SK-N-SH (cell line): ENCODE data around the gene RASSF4. TPM values are rescaled to one million over a fixed set of nuclear protein-coding genes. Genes with fewer than 3 reads are reported as not detected.

Experiments
- CTCF ChIA-PET: fragments of 300-600, 350-600 bp; formaldehyde crosslinking; extraction: SDS; loops from one replicate; lab custom pipeline; 2021; lab: Yijun Ruan, JAX
- POLR2A ChIA-PET: fragments of 350-600 bp; sonication (Branson Sonifier 250); formaldehyde crosslinking; extraction: SDS; loops from one replicate; lab custom pipeline; 2020; ENCODE audit warnings: antibody characterized with exemption, inconsistent platforms; lab: Yijun Ruan, JAX
- DNase-seq: peaks from one replicate; pipeline ENCODE4 v3.0.0; 2012
- H2AFZ ChIP-seq: fragments of 200-600 bp; sonication (generic); 2 replicates; pipeline ENCODE4 v1.8.1; 2016; ENCODE audit warnings: antibody characterized with exemption, mild to moderate bottlenecking, low read depth
- H3F3A ChIP-seq: fragments of 200-600 bp; sonication (generic); replicated peaks from 2 replicates; pipeline ENCODE3; 2016; ENCODE audit warnings: antibody characterized with exemption, mild to moderate bottlenecking; ENCODE audit not compliant: insufficient read depth
- H3K27ac ChIP-seq, 2 experiments: fragments of 200-500 bp in 1 of 2; fragments of 200-600 bp in 1 of 2; sonication (Bioruptor generic) in 1 of 2; sonication (generic), shearing (Covaris generic) in 1 of 2; 2 replicates each; pipeline versions ENCODE4 v1.5.1 to v1.6.1; 2014 to 2016; ENCODE audit warnings: low read depth in 2 of 2, inconsistent platforms in 1 of 2, low read length in 1 of 2, mild to moderate bottlenecking in 1 of 2, mixed read lengths in 1 of 2
- H3K27me3 ChIP-seq: fragments of 200-600 bp; sonication (generic), shearing (Covaris generic); 2 replicates; pipeline ENCODE4 v1.6.1; 2016; ENCODE audit warnings: mixed run types; ENCODE audit not compliant: insufficient read depth
- H3K36me3 ChIP-seq, 2 experiments: fragments of 200-500 bp in 1 of 2; fragments of 200-600 bp in 1 of 2; sonication (Bioruptor generic) in 1 of 2; sonication (generic) in 1 of 2; replicated peaks in 1 of 2; 2 replicates each; pipeline versions ENCODE3 to v1.5.1; 2014 to 2016; ENCODE audit warnings: low read length in 1 of 2, mild to moderate bottlenecking in 1 of 2; ENCODE audit not compliant: insufficient read depth in 2 of 2, control insufficient read depth in 1 of 2
- H3K4me1 ChIP-seq, 2 experiments: fragments of 200-500 bp in 1 of 2; fragments of 200-600 bp in 1 of 2; sonication (Bioruptor generic) in 1 of 2; sonication (generic), shearing (Covaris generic) in 1 of 2; 2 replicates each; pipeline versions ENCODE4 v1.5.1 to v1.6.1; 2014 to 2016; ENCODE audit warnings: low read depth in 1 of 2, low read length in 1 of 2, mixed run types in 1 of 2; ENCODE audit not compliant: insufficient read depth in 2 of 2, control insufficient read depth in 1 of 2
- H3K4me2 ChIP-seq: fragments of 200-600 bp; sonication (generic), shearing (Covaris generic); 2 replicates; pipeline ENCODE4 v1.6.1; 2017; ENCODE audit warnings: mixed run types
- H3K4me3 ChIP-seq, 2 experiments: fragments of 200-500 bp in 1 of 2; fragments of 200-600 bp in 1 of 2; sonication (Bioruptor generic) in 1 of 2; sonication (generic), shearing (Covaris generic) in 1 of 2; 2 replicates each; pipeline versions ENCODE4 v1.5.1 to v1.8.1; 2014 to 2016; ENCODE audit warnings: low read depth in 2 of 2, inconsistent platforms in 1 of 2, low read length in 1 of 2, mild to moderate bottlenecking in 1 of 2, mixed read lengths in 1 of 2, moderate library complexity in 1 of 2
- H3K79me2 ChIP-seq: fragments of 200-600 bp; sonication (generic); 2 replicates; pipeline ENCODE4 v1.8.1; 2017; ENCODE audit warnings: mild to moderate bottlenecking; ENCODE audit not compliant: insufficient read depth
- H3K9ac ChIP-seq: fragments of 200-600 bp; sonication (generic); 2 replicates; pipeline ENCODE4 v1.6.1; 2017; ENCODE audit warnings: mixed run types
- H3K9me2 ChIP-seq: fragments of 200-600 bp; sonication (generic); 2 replicates; pipeline ENCODE4 v1.6.1; 2017; ENCODE audit warnings: mixed run types
- H3K9me3 ChIP-seq: fragments of 200-600 bp; sonication (generic); 2 replicates; pipeline ENCODE4 v1.6.1; 2017; ENCODE audit warnings: mixed run types, mild to moderate bottlenecking, moderate library complexity
- H4K20me1 ChIP-seq: fragments of 200-600 bp; sonication (generic); 2 replicates; pipeline ENCODE4 v1.6.1; 2017; ENCODE audit warnings: mild to moderate bottlenecking, mixed run types; ENCODE audit not compliant: insufficient read depth
- CTCF ChIP-seq: fragments of 200-600 bp; sonication (generic); IDR thresholded peaks from 2 replicates; pipeline ENCODE4 v1.6.1; 2017; ENCODE audit warnings: antibody characterized with exemption, mild to moderate bottlenecking, moderate library complexity
- EP300 ChIP-seq, 2 experiments: IDR thresholded peaks; 2 replicates each; pipeline versions ENCODE4 v1.4.0 to v1.6.1; 2012; ENCODE audit warnings: borderline replicate concordance in 1 of 2, low read depth in 1 of 2, low read length in 1 of 2
- EZH2phosphoT487 ChIP-seq: fragments of 200-600 bp; sonication (generic); IDR thresholded peaks from 2 replicates; pipeline ENCODE4 v1.6.1; 2017; ENCODE audit warnings: low read depth, mixed run types, mild to moderate bottlenecking, antibody characterized with exemption, moderate library complexity, borderline replicate concordance
- FOSL2 ChIP-seq: IDR thresholded peaks from 2 replicates; pipeline ENCODE4 v1.4.0; 2012; ENCODE audit warnings: low read depth, mild to moderate bottlenecking, moderate library complexity, borderline replicate concordance
- GATA2 ChIP-seq: sonication (generic); formaldehyde crosslinking; IDR thresholded peaks from 2 replicates; pipeline ENCODE4 v1.5.0; 2020; ENCODE audit warnings: mild to moderate bottlenecking, missing genetic modification reagents
- IRF3 ChIP-seq: fragments of 150-350 bp; IDR thresholded peaks from 2 replicates; pipeline ENCODE4 v1.6.1; 2016; ENCODE audit warnings: mild to moderate bottlenecking, low read depth, low read length
- MAX ChIP-seq: IDR thresholded peaks from 2 replicates; pipeline ENCODE4 v1.4.0; 2012; ENCODE audit warnings: low read depth
- NFIC ChIP-seq: IDR thresholded peaks from 2 replicates; pipeline ENCODE4 v1.4.0; 2012; ENCODE audit warnings: borderline replicate concordance
- PBX3 ChIP-seq: IDR thresholded peaks from 2 replicates; pipeline ENCODE4; 2012
- POLR2AphosphoS5 ChIP-seq: IDR thresholded peaks from 2 replicates; pipeline ENCODE4 v1.6.1; 2012; ENCODE audit warnings: low read depth, low read length
- RAD21 ChIP-seq: IDR thresholded peaks from 2 replicates; pipeline ENCODE4 v1.6.1; 2012; ENCODE audit warnings: mild to moderate bottlenecking, low read length
- RFX5 ChIP-seq: IDR thresholded peaks from 2 replicates; pipeline ENCODE4 v1.6.1; 2012; ENCODE audit warnings: mild to moderate bottlenecking, improper control_type of control experiment, low read length
- RXRA ChIP-seq: IDR thresholded peaks from 2 replicates; pipeline ENCODE4 v1.4.0; 2012; ENCODE audit warnings: low read depth, mild to moderate bottlenecking, borderline replicate concordance
- SIN3A ChIP-seq: IDR thresholded peaks from 2 replicates; pipeline ENCODE4 v1.6.1; 2012; ENCODE audit warnings: low read depth, mild to moderate bottlenecking, low read length, moderate library complexity, borderline replicate concordance
- SMC3 ChIP-seq: IDR thresholded peaks from 2 replicates; pipeline ENCODE4 v1.6.1; 2012; ENCODE audit warnings: low read depth, low read length, improper control_type of control experiment
- TAF1 ChIP-seq: IDR thresholded peaks from 2 replicates; pipeline ENCODE4 v1.6.1; 2012; ENCODE audit warnings: low read depth, mild to moderate bottlenecking, low read length, moderate library complexity, borderline replicate concordance
- TCF12 ChIP-seq: IDR thresholded peaks from 2 replicates; pipeline ENCODE4 v1.4.0; 2012
- USF1 ChIP-seq: IDR thresholded peaks from 2 replicates; pipeline ENCODE4 v1.4.0; 2012; ENCODE audit warnings: low read depth, borderline replicate concordance
- ZBTB33 ChIP-seq: IDR thresholded peaks from 2 replicates; pipeline ENCODE4 v1.4.0; 2012; ENCODE audit warnings: low read depth, borderline replicate concordance
- WGBS: methylation state at CpG from one replicate; pipeline ENCODE4 v1.1.6; 2017; ENCODE audit warnings: low lambda C conversion rate; 5-methylcytosine and 5-hydroxymethylcytosine counted together
- polyA plus RNA-seq, 3 experiments: library from polyadenylated mRNA; depleted of rRNA; stranded (reverse); fragments of >200 nt; gene quantifications; 2 replicates each; pipeline ENCODE4 v1.2.3, GENCODE V29; 2012

The RASSF4 gene
- polyA plus RNA-seq, 1 of the 3 experiments (the other 2 are of a cell fraction), result 11.0 TPM

- ChIA-PET POLR2A (no interaction called here), CTCF (interaction anchor here (5.4 kb wide), 1 partner anchor 19 kb away, joined by 20 read pairs; no protein-coding TSS in a partner anchor)
- H3F3A ChIP-seq, result no peaks in the 10 kb centered on the region
- peaks cover 55% of the 10 kb centered on the region for H3K27me3 ChIP-seq
- H3K9me3 ChIP-seq, result no peaks in the 10 kb centered on the region
- H3K4me3 ChIP-seq, result no peak overlapping the region
- H3K9me2 ChIP-seq, result no peaks in the 10 kb centered on the region
- H3K4me1 ChIP-seq, result peaks cover 0 to 6% of the 10 kb centered on the region in 2 experiments; a peak in 1 of 4 replicates
- no peaks in the 10 kb centered on the region for H4K20me1 ChIP-seq
- no peak overlapping the region for H3K4me2 ChIP-seq
- no peak for DNase-seq
- no peak for TF ChIP-seq EP300 (IDR thresholded peaks at IDR 0.05; ENCODE audit: borderline replicate concordance in 1 of 2, low read depth in 1 of 2, low read length in 1 of 2)
- TF ChIP-seq ZBTB33, result no peak
- TF ChIP-seq EZH2phosphoT487, result no peak
- no peak for TF ChIP-seq RXRA
- TF ChIP-seq SMC3, result no peak
- TF ChIP-seq USF1, result no peak
- TF ChIP-seq NFIC, result no peak
- TF ChIP-seq TCF12, result no peak
- TF ChIP-seq CTCF, result no peak
- no peak for TF ChIP-seq FOSL2
- H3K36me3 ChIP-seq, result no peaks in the 10 kb centered on the region
- no peak overlapping the region for H3K9ac ChIP-seq
- no peak overlapping the region for H2AFZ ChIP-seq
- no peak overlapping the region for H3K27ac ChIP-seq
- 52% methylated on average over 11 of the region's 12 CpGs for WGBS
- no peaks in the 10 kb centered on the region for H3K79me2 ChIP-seq
These were observed 46.1 kb upstream of the RASSF4 start for GRCh38 chr10:44913350-44914081.

- H3K4me2 ChIP-seq, result no peak overlapping the region
- H3F3A ChIP-seq, result no peaks in the 10 kb centered on the region
- no peaks in the 10 kb centered on the region for H3K79me2 ChIP-seq
- H3K9ac ChIP-seq, result no peak overlapping the region
- WGBS, result no CpG with 5 or more reads among the region's 2 CpGs
- H3K27ac ChIP-seq, result no peak overlapping the region
- H3K9me2 ChIP-seq, result no peaks in the 10 kb centered on the region
- no peaks in the 10 kb centered on the region for H3K9me3 ChIP-seq
- H2AFZ ChIP-seq, result no peak overlapping the region
- no peak overlapping the region for H3K4me3 ChIP-seq
- peaks cover 49% of the 10 kb centered on the region for H3K27me3 ChIP-seq
- CTCF ChIA-PET, result interaction anchor here (5.4 kb wide), 1 partner anchor 18 kb away, joined by 20 read pairs; no protein-coding TSS in a partner anchor
- no peaks in the 10 kb centered on the region for H4K20me1 ChIP-seq
- POLR2A ChIA-PET, result no interaction called here
- H3K4me1 ChIP-seq, result peaks cover 0 to 6% of the 10 kb centered on the region in 2 experiments; a peak in 1 of 4 replicates
- no peak for DNase-seq
- no peaks in the 10 kb centered on the region for H3K36me3 ChIP-seq
- TF ChIP-seq RAD21, result no peak
- no peak for TF ChIP-seq FOSL2
- TF ChIP-seq IRF3, result no peak
- TF ChIP-seq EZH2phosphoT487, result no peak
- TF ChIP-seq PBX3, result no peak
- no peak for TF ChIP-seq MAX
- no peak for TF ChIP-seq POLR2AphosphoS5
- TF ChIP-seq GATA2 (CRISPR knock-in tag), result no peak
- TF ChIP-seq TAF1, result no peak
- TF ChIP-seq SIN3A, result no peak
- TF ChIP-seq SMC3, result no peak
- TF ChIP-seq RFX5, result no peak
- no peak for TF ChIP-seq RXRA
These were observed 44.7 kb upstream of the RASSF4 start for GRCh38 chr10:44914891-44915290.
